H9 (cell line): ENCODE data around the gene ANKFY1. TPM values are rescaled to one million over a fixed set of nuclear protein-coding genes. Genes with fewer than 3 reads are reported as not detected.

Experiments
- DNase-seq: peaks from one replicate; pipeline ENCODE4 v3.0.0-alpha.2; 2017
- H2AFZ ChIP-seq: one replicate; pipeline ENCODE4 v1.6.1; 2013; ENCODE audit warnings: mild to moderate bottlenecking, low read length, control low read depth, moderate library complexity
- H2AK5ac ChIP-seq: 2 replicates; pipeline ENCODE4 v1.6.1; 2013; ENCODE audit warnings: low read length, control low read depth, mixed read lengths; ENCODE audit not compliant: insufficient read length
- H2BK120ac ChIP-seq: one replicate; pipeline ENCODE4 v1.6.1; 2013; ENCODE audit warnings: low read depth, mild to moderate bottlenecking, low read length, control low read depth, inconsistent platforms; ENCODE audit not compliant: poor library complexity, severe bottlenecking
- H2BK12ac ChIP-seq: 2 replicates; pipeline ENCODE4 v1.6.1; 2013; ENCODE audit warnings: low read length, control low read depth, mixed read lengths, low read depth; ENCODE audit not compliant: insufficient read length
- H2BK15ac ChIP-seq: 2 replicates; pipeline ENCODE4 v1.6.1; 2013; ENCODE audit warnings: low read depth, low read length, control low read depth
- H2BK20ac ChIP-seq: one replicate; pipeline ENCODE4 v1.6.1; 2013; ENCODE audit warnings: low read depth, mild to moderate bottlenecking, low read length, control low read depth, inconsistent platforms; ENCODE audit not compliant: poor library complexity, severe bottlenecking
- H2BK5ac ChIP-seq: 2 replicates; pipeline ENCODE4 v1.6.1; 2013; ENCODE audit warnings: low read length, control low read depth, mixed read lengths; ENCODE audit not compliant: insufficient read length
- H3K14ac ChIP-seq: 2 replicates; pipeline ENCODE4 v1.6.1; 2013; ENCODE audit warnings: low read length, control low read depth; ENCODE audit not compliant: insufficient read depth
- H3K18ac ChIP-seq: 2 replicates; pipeline ENCODE4 v1.6.1; 2013; ENCODE audit warnings: low read depth, mild to moderate bottlenecking, mixed read lengths, low read length, control low read depth; ENCODE audit not compliant: insufficient read length
- H3K23ac ChIP-seq: 2 replicates; pipeline ENCODE4 v1.6.1; 2013; ENCODE audit warnings: low read length, control low read depth, mixed read lengths, low read depth; ENCODE audit not compliant: insufficient read length
- H3K23me2 ChIP-seq: 2 replicates; pipeline ENCODE4 v1.6.1; 2013; ENCODE audit warnings: low read depth, mild to moderate bottlenecking, mixed read lengths, low read length, control low read depth; ENCODE audit not compliant: insufficient read length, poor library complexity, severe bottlenecking
- H3K27ac ChIP-seq: 2 replicates; pipeline ENCODE4 v1.5.1; 2013; ENCODE audit warnings: low read length, control low read depth, mixed read lengths, low read depth; ENCODE audit not compliant: insufficient read length
- H3K27me3 ChIP-seq: 2 replicates; pipeline ENCODE4 v1.6.1; 2013; ENCODE audit warnings: low read length, control low read depth, inconsistent platforms; ENCODE audit not compliant: insufficient read depth
- H3K4ac ChIP-seq: 2 replicates; pipeline ENCODE4 v1.6.1; 2013; ENCODE audit warnings: low read depth, mild to moderate bottlenecking, control low read depth, inconsistent platforms, low read length, moderate library complexity
- H3K4me1 ChIP-seq: 2 replicates; pipeline ENCODE4 v1.6.1; 2013; ENCODE audit warnings: low read length, control low read depth, inconsistent platforms; ENCODE audit not compliant: insufficient read depth
- H3K4me2 ChIP-seq: 2 replicates; pipeline ENCODE4 v1.6.1; 2013; ENCODE audit warnings: low read length, control low read depth, mixed read lengths; ENCODE audit not compliant: insufficient read length, insufficient read depth
- H3K56ac ChIP-seq: 2 replicates; pipeline ENCODE4 v1.6.1; 2013; ENCODE audit warnings: low read depth, mild to moderate bottlenecking, mixed read lengths, low read length, control low read depth; ENCODE audit not compliant: insufficient read length
- H3K79me1 ChIP-seq: 2 replicates; pipeline ENCODE4 v1.6.1; 2013; ENCODE audit warnings: low read depth, mild to moderate bottlenecking, moderate library complexity, low read length, control low read depth, inconsistent platforms; ENCODE audit not compliant: insufficient read depth, poor library complexity, severe bottlenecking
- H3K79me2 ChIP-seq: 2 replicates; pipeline ENCODE4 v1.6.1; 2013; ENCODE audit warnings: low read length, control low read depth, inconsistent platforms; ENCODE audit not compliant: insufficient read depth
- H3K9ac ChIP-seq: 2 replicates; pipeline ENCODE4 v1.6.1; 2013; ENCODE audit warnings: low read length, control low read depth, mixed read lengths; ENCODE audit not compliant: insufficient read length; ENCODE audit errors: extremely low read depth
- H3K9me3 ChIP-seq: one replicate; pipeline ENCODE4 v1.6.1; 2013; ENCODE audit warnings: low read depth, low read length, inconsistent platforms; ENCODE audit not compliant: control insufficient read depth
- H3T11ph ChIP-seq: one replicate; pipeline ENCODE4 v1.6.1; 2013; ENCODE audit warnings: mild to moderate bottlenecking, low read length, control low read depth, inconsistent platforms
- H4K20me1 ChIP-seq: one replicate; pipeline ENCODE4 v1.6.1; 2013; ENCODE audit not compliant: control insufficient read depth, insufficient read length, insufficient read depth
- H4K5ac ChIP-seq: 2 replicates; pipeline ENCODE4 v1.6.1; 2013; ENCODE audit warnings: low read depth, mild to moderate bottlenecking, mixed read lengths, low read length, control low read depth; ENCODE audit not compliant: insufficient read length
- H4K8ac ChIP-seq: replicated peaks from 2 replicates; pipeline ENCODE4 v1.6.1; 2013; ENCODE audit warnings: low read length, control low read depth, mixed read lengths, low read depth; ENCODE audit not compliant: insufficient read length
- H4K91ac ChIP-seq: 2 replicates; pipeline ENCODE4 v1.6.1; 2013; ENCODE audit warnings: low read depth, mild to moderate bottlenecking, moderate library complexity, mixed read lengths, low read length, control low read depth; ENCODE audit not compliant: insufficient read length
- H3K27ac Mint-ChIP-seq, 3 experiments: 2 replicates in 2 of 3; 3 replicates in 1 of 3; pipeline ENCODE4 v1.8.0; 2020 to 2021; ENCODE audit warnings: mixed read lengths in 3 of 3, mild to moderate bottlenecking in 1 of 3, moderate library complexity in 1 of 3
- H3K27me3 Mint-ChIP-seq: 2 replicates; pipeline ENCODE4 v1.8.0; 2021; ENCODE audit warnings: low read depth, mild to moderate bottlenecking, moderate library complexity, mixed read lengths
- H3K36me3 Mint-ChIP-seq, 3 experiments: 2 replicates in 2 of 3; 3 replicates in 1 of 3; pipeline ENCODE4 v1.8.0; 2020 to 2021; ENCODE audit warnings: low read depth in 3 of 3, mixed read lengths in 3 of 3; ENCODE audit not compliant: insufficient read depth in 1 of 3
- H3K4me1 Mint-ChIP-seq, 2 experiments: 2 replicates each; pipeline ENCODE4 v1.8.0; 2020; ENCODE audit warnings: mixed read lengths in 2 of 2
- H3K4me3 Mint-ChIP-seq, 2 experiments: 2 replicates in 1 of 2; 3 replicates in 1 of 2; pipeline ENCODE4 v1.8.0; 2020 to 2021; ENCODE audit warnings: mild to moderate bottlenecking in 2 of 2, mixed read lengths in 2 of 2, moderate library complexity in 1 of 2
- H3K9me3 Mint-ChIP-seq, 2 experiments: 2 replicates in 1 of 2; 3 replicates in 1 of 2; pipeline ENCODE4 v1.8.0; 2020; ENCODE audit warnings: mild to moderate bottlenecking in 2 of 2, mixed read lengths in 2 of 2, moderate library complexity in 1 of 2
- WGBS: extraction: QIAGEN DNeasy Blood & Tissue Kit; methylation state at CpG from one replicate; pipeline ENCODE4 v1.1.7; 2013; ENCODE audit warnings: missing lambda C conversion rate, low lambda C conversion rate, mixed read lengths; ENCODE audit not compliant: insufficient read length; ENCODE audit errors: extremely low coverage; 5-methylcytosine and 5-hydroxymethylcytosine counted together
- long read RNA-seq: library from polyadenylated mRNA; unstranded; transcript quantifications from one replicate; pipeline ENCODE4 v2.0.0, GENCODE V29; 2020
- total RNA-seq: library from RNA; stranded (reverse); gene quantifications from 2 replicates; pipeline ENCODE4 v1.2.1, GENCODE V29; 2021
- TF ChIP-seq, protein P1 (sequence below): fragments of 200-600 bp; sonication (generic); conservative IDR thresholded peaks from 3 replicates; pipeline ENCODE4 v1.8.0; 2021; ENCODE audit warnings: antibody characterized with exemption, mild to moderate bottlenecking

Gene ANKFY1, protein sequence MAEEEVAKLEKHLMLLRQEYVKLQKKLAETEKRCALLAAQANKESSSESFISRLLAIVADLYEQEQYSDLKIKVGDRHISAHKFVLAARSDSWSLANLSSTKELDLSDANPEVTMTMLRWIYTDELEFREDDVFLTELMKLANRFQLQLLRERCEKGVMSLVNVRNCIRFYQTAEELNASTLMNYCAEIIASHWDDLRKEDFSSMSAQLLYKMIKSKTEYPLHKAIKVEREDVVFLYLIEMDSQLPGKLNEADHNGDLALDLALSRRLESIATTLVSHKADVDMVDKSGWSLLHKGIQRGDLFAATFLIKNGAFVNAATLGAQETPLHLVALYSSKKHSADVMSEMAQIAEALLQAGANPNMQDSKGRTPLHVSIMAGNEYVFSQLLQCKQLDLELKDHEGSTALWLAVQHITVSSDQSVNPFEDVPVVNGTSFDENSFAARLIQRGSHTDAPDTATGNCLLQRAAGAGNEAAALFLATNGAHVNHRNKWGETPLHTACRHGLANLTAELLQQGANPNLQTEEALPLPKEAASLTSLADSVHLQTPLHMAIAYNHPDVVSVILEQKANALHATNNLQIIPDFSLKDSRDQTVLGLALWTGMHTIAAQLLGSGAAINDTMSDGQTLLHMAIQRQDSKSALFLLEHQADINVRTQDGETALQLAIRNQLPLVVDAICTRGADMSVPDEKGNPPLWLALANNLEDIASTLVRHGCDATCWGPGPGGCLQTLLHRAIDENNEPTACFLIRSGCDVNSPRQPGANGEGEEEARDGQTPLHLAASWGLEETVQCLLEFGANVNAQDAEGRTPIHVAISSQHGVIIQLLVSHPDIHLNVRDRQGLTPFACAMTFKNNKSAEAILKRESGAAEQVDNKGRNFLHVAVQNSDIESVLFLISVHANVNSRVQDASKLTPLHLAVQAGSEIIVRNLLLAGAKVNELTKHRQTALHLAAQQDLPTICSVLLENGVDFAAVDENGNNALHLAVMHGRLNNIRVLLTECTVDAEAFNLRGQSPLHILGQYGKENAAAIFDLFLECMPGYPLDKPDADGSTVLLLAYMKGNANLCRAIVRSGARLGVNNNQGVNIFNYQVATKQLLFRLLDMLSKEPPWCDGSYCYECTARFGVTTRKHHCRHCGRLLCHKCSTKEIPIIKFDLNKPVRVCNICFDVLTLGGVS
- 45.4 and 51.9 TPM in 2 replicates for total RNA-seq
- long read RNA-seq, full-length matches to known transcripts: 7 of 35 reads
- long read RNA-seq, partial matches to known transcripts: 14 of 35 reads
- long read RNA-seq, other reads (novel, unspliced or antisense): 14 of 35 reads

DNA sequence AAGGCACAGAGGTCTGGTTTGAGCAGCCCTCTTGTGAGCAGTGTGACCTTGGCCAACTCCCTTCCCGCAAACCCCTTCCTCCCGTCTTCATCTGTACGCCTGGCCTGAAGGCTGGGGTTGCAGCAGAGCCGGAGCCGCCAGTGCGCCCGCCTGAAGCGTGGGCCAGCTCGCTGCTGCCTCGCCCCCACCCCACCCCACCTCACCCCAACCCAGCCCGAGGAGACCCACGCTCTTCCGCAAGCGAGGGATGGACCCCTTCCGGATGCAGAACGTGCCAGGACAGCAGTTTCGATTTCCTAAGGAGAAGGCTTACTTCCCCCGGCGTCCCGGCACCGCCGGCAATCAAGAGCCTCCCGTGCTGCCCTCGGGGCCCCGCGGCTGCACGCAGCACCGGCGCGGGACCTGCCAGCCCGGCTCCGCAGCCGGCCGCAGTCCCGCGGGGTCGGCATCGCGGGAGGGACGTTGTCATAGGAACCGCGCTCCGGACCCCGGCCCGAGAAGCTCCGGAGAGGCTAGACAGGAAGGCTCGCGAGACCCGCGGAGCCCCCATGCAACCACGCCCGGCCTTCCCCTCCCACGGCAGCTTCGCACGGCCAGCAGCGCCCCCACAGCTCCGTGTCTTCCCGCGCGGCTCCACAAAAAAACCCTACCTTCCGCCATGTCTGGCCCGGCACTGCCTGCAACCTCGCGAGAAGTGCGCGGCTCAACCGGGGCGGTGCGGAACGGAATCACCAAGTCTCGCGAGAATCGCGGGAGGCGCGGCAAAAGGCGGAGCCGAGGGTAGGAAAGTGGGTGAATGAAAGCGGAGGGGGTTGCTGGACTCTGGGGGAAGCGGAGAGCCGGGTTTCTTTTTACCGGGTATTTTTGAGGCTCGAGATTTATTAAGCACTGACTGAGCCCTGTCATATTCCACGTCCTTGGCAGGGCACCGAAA lies at the start of gene ANKFY1:
Gene ANKFY1, minus strand, starts transcription at position 698 of the 934 bp plus-strand sequence. Its CDS starts 38 bp downstream, at position 660.
- H3K4me3 Mint-ChIP-seq: peak within 1 kb of the TSS; percentile 86 to 87
- no peaks in the 10 kb centered on the region for H3K27me3 ChIP-seq
- peak within 1 kb of the TSS; percentile 96 for H3K4me2 ChIP-seq
- WGBS: no CpG with 5 or more reads among the region's 85 CpGs
- peak within 1 kb of the TSS; percentile 83 for H3K18ac ChIP-seq
- H2BK15ac ChIP-seq: no peak within 1 kb of the TSS; the same call in 1 of the 2 replicates
- peaks cover 9 to 16% of the 10 kb centered on the region in 2 experiments for H3K9me3 Mint-ChIP-seq
- no peak within 1 kb of the TSS for H2AK5ac ChIP-seq
- no peaks in the 10 kb centered on the region for H3K9me3 ChIP-seq
- no peak within 1 kb of the TSS for H4K8ac ChIP-seq
- H2BK120ac ChIP-seq: no peak within 1 kb of the TSS
- H3T11ph ChIP-seq: no peak within 1 kb of the TSS
- peak within 1 kb of the TSS; percentile 19 for H3K23ac ChIP-seq
- H3K56ac ChIP-seq: no peak within 1 kb of the TSS
- H3K27ac Mint-ChIP-seq: peak within 1 kb of the TSS; percentile 26 to 96 (median 57)
- peaks cover 34 to 38% of the 10 kb centered on the region in 2 experiments for H3K4me1 Mint-ChIP-seq
- H2BK12ac ChIP-seq: no peak within 1 kb of the TSS
- peaks cover 6% of the 10 kb centered on the region for H3K79me1 ChIP-seq
- no peak within 1 kb of the TSS for H2BK5ac ChIP-seq
- H3K23me2 ChIP-seq: peaks cover 10% of the 10 kb centered on the region
- H3K9ac ChIP-seq: peak within 1 kb of the TSS; percentile 88
- H3K27me3 Mint-ChIP-seq: no peaks in the 10 kb centered on the region
- TF ChIP-seq, protein P1, sequence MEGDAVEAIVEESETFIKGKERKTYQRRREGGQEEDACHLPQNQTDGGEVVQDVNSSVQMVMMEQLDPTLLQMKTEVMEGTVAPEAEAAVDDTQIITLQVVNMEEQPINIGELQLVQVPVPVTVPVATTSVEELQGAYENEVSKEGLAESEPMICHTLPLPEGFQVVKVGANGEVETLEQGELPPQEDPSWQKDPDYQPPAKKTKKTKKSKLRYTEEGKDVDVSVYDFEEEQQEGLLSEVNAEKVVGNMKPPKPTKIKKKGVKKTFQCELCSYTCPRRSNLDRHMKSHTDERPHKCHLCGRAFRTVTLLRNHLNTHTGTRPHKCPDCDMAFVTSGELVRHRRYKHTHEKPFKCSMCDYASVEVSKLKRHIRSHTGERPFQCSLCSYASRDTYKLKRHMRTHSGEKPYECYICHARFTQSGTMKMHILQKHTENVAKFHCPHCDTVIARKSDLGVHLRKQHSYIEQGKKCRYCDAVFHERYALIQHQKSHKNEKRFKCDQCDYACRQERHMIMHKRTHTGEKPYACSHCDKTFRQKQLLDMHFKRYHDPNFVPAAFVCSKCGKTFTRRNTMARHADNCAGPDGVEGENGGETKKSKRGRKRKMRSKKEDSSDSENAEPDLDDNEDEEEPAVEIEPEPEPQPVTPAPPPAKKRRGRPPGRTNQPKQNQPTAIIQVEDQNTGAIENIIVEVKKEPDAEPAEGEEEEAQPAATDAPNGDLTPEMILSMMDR: no peak
- no peak within 1 kb of the TSS for H3K4ac ChIP-seq
- peak within 1 kb of the TSS; percentile 88 for H2AFZ ChIP-seq
- H3K27ac ChIP-seq: no peak within 1 kb of the TSS
- no peak within 1 kb of the TSS for H4K5ac ChIP-seq
- no peak within 1 kb of the TSS for H4K91ac ChIP-seq
- peaks cover 18% of the 10 kb centered on the region; the same call in 1 of the 2 replicates for H3K79me2 ChIP-seq
- no peak within 1 kb of the TSS for H2BK20ac ChIP-seq
- no peaks in the 10 kb centered on the region; the same call in 1 of the 2 replicates for H3K4me1 ChIP-seq
- peak; percentile 98 for DNase-seq
- H3K14ac ChIP-seq: peak within 1 kb of the TSS; percentile 72
- H3K36me3 Mint-ChIP-seq: peaks cover 20 to 41% (median 24%) of the 10 kb centered on the region in 3 experiments
- no peaks in the 10 kb centered on the region for H4K20me1 ChIP-seq
